Upper lobe of right lung (tissue), 1 donor: ENCODE data around the gene SPATA9. TPM values are rescaled to one million over a fixed set of nuclear protein-coding genes. Genes with fewer than 3 reads are reported as not detected.

Experiments
- ATAC-seq: fragments of 200-7000 bp; cut with Tn5 transposase; one replicate; pipeline ENCODE4 v1.9.1; 2020; ENCODE audit warnings: mild to moderate bottlenecking, moderate library complexity
- DNase-seq: peaks from one replicate; pipeline ENCODE4 v3.0.0-alpha.2; 2020
- H3K27ac ChIP-seq: fragments of 200-600 bp; one replicate; pipeline ENCODE4 v1.8.0; 2022
- H3K27me3 ChIP-seq: fragments of 200-600 bp; one replicate; pipeline ENCODE4 v1.8.0; 2022; ENCODE audit warnings: mild to moderate bottlenecking
- H3K36me3 ChIP-seq: fragments of 200-600 bp; one replicate; pipeline ENCODE4 v1.8.0; 2022
- H3K4me1 ChIP-seq: fragments of 200-600 bp; one replicate; pipeline ENCODE4 v1.8.0; 2022
- H3K4me3 ChIP-seq: fragments of 200-600 bp; one replicate; pipeline ENCODE4 v1.8.0; 2022; ENCODE audit warnings: mild to moderate bottlenecking
- H3K9me3 ChIP-seq: fragments of 200-600 bp; one replicate; pipeline ENCODE4 v1.8.0; 2022
- CTCF ChIP-seq: fragments of 200-600 bp; IDR thresholded peaks from one replicate; pipeline ENCODE4 v1.8.0; 2022; ENCODE audit warnings: antibody characterized with exemption
- intact Hi-C: fragments of 100-400 bp; cut with DNase I; formaldehyde crosslinking; loops from one replicate; pipeline ENCODE4 v1.11.0; 2022
- total RNA-seq: library from RNA; stranded (reverse); fragmentation: NEBNext Ultra II Directional; extraction: Animal tissue kit (Norgen Biotek cat#: 25700); gene quantifications from one replicate; pipeline ENCODE4 v1.2.1, GENCODE V29; 2021
- donor health status: DM: no; HTN: yes; CAD: no; lungs with severe emphysema.

The SPATA9 gene
- total RNA-seq, 1 donor from 2014 or later: not detected

GRCh38 chr5:95725937-95726810, 43.4 kb upstream of the SPATA9 start:
- no peak for TF ChIP-seq CTCF
- Histone ChIP-seq H3K9me3 (no peaks in the 10 kb centered on the region), H3K4me1 (peaks cover 5% of the 10 kb centered on the region), H3K27me3 (no peaks in the 10 kb centered on the region), H3K27ac (peak overlapping the region; percentile 4), H3K4me3 (no peak overlapping the region), H3K36me3 (no peaks in the 10 kb centered on the region)
- intact Hi-C loops: no loop called here
- DNase-seq: no peak
- ATAC-seq: no peak

DNA sequence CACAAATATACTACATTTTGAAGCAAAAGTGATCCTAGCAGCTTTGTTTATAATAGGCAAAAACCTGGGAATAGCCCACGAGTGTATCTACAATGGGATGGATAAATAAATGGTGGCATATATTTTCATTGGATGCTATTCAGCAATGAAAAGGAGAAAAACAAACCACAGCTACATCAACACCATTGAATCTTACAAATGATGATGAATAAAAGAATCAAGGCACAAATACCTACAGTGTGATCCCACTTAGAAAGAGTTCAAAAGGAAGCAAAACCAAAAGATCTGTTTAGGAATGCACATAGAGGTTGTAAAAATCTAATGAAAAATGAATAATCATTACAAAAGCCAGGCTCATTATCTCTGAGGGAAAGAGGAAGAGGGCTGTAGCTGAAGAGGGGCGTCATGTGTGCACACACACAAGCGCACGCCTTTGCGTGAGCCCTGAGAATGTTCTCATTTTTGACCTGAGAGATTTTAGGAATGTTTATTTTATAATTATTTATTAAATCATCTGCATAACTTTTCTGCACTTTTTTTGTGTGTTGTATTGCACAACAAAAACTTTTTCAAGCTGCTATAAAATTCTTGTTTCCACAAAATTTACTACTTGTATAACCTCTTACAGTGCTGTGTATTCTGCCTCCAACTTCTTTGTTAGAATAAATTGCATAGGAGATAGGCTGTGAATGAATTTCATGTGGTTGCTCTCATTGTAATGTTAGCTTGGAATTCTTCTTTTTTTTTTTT, 42.5 kb upstream of the SPATA9 start:
- Histone ChIP-seq H3K9me3 (no peaks in the 10 kb centered on the region), H3K4me1 (peaks cover 1% of the 10 kb centered on the region), H3K36me3 (no peaks in the 10 kb centered on the region), H3K27me3 (no peaks in the 10 kb centered on the region), H3K27ac (no peak overlapping the region), H3K4me3 (no peak overlapping the region)
- intact Hi-C loops: no loop called here
- DNase-seq (no peak), ATAC-seq (no peak)
- no peak for TF ChIP-seq CTCF

- no peak for DNase-seq
- Histone ChIP-seq H3K36me3 (no peaks in the 10 kb centered on the region), H3K4me3 (no peak overlapping the region), H3K9me3 (no peaks in the 10 kb centered on the region), H3K4me1 (no peaks in the 10 kb centered on the region), H3K27me3 (no peaks in the 10 kb centered on the region), H3K27ac (no peak overlapping the region)
- peak; percentile 29 for ATAC-seq
- intact Hi-C loops: no loop called here
- TF ChIP-seq CTCF: no peak
These were observed 41.0 kb upstream of the SPATA9 start for GRCh38 chr5:95723632-95724369.

- DNase-seq (no peak), ATAC-seq (no peak)
- Histone ChIP-seq H3K27me3 (no peaks in the 10 kb centered on the region), H3K36me3 (no peaks in the 10 kb centered on the region), H3K4me1 (no peaks in the 10 kb centered on the region), H3K9me3 (no peaks in the 10 kb centered on the region), H3K27ac (no peak overlapping the region), H3K4me3 (no peak overlapping the region)
- intact Hi-C loops: no loop called here
- TF ChIP-seq CTCF: no peak
These were observed 38.9 kb upstream of the SPATA9 start for GRCh38 chr5:95721582-95722295.

DNA sequence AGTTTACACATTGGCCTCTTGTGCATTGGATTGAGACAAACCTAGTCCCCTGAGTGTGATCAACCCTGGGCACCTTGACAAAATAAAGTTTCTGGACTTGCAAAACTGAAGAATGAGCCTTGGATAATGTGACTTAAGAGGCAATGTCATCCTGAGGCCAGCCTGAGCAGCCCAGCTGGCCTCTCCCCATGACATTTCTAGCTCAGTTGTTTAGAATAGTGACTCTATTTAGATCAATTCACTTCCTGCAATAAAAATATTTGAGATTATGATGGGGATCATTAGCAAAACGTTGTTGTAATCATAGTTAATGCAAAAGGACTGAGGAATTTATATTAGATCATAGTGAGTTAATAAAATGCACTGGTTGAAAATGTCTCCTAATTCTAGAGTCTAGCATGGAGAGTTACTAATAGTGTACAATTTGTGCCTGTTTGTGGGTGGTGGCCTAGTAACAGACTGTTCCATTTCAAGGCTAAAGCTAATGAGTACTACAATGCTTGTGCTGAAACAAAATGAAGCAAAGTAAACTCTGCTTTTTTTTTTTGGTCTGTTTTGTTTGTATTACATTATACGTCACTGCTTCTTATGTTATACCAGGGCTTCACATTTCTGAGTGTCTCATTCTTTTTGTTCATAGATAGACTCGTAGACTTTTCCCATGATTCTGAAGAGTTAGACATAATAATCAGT, 37.4 kb upstream of the SPATA9 start:
- no peaks in the 10 kb centered on the region for H3K36me3 ChIP-seq
- DNase-seq (no peak), ATAC-seq (peak; percentile 71)

More for the DNA sequence above, 37.4 kb upstream of the SPATA9 start:
- no peak overlapping the region for H3K4me3 ChIP-seq
- H3K27me3 ChIP-seq: no peaks in the 10 kb centered on the region
- H3K9me3 ChIP-seq: no peaks in the 10 kb centered on the region
- H3K27ac ChIP-seq: no peak overlapping the region
- TF ChIP-seq CTCF: no peak
- no peaks in the 10 kb centered on the region for H3K4me1 ChIP-seq
- intact Hi-C loops: no loop called here
